RWPE2 (cell line): ENCODE measurements around the gene APBA1.

Experiments
- ATAC-seq: fragments of 200-7000 bp; cut with Tn5 transposase; 3 replicates; pipeline ENCODE4 v1.9.1; 2021; ENCODE audit warnings: low read depth
- DNase-seq: peaks from one replicate; pipeline ENCODE4 v3.0.0-alpha.2; 2020; ENCODE audit warnings: low spot score
- H3K27ac ChIP-seq: fragments of 450-650 bp; 2 replicates; pipeline ENCODE4 v1.5.1; 2017; ENCODE audit warnings: mild to moderate bottlenecking; ENCODE audit not compliant: poor library complexity, severe bottlenecking
- H3K27me3 ChIP-seq: fragments of 250-450 bp; sonication (Bioruptor Pico); 2 replicates; pipeline ENCODE4 v1.5.1; 2021; ENCODE audit warnings: mild to moderate bottlenecking, moderate library complexity; ENCODE audit not compliant: insufficient read depth, poor library complexity, severe bottlenecking
- H3K36me3 ChIP-seq: fragments of 250-450 bp; sonication (Bioruptor Pico); 2 replicates; pipeline ENCODE4 v1.5.1; 2020; ENCODE audit warnings: low read depth, mild to moderate bottlenecking, moderate library complexity
- H3K4me1 ChIP-seq: fragments of 250-450 bp; sonication (Bioruptor Pico); 2 replicates; pipeline ENCODE4 v1.5.1; 2021; ENCODE audit warnings: mild to moderate bottlenecking, moderate library complexity; ENCODE audit not compliant: insufficient read depth, poor library complexity, severe bottlenecking
- H3K4me3 ChIP-seq: fragments of 250-450 bp; sonication (Bioruptor Pico); 2 replicates; pipeline ENCODE4 v1.5.1; 2021; ENCODE audit warnings: mild to moderate bottlenecking, moderate library complexity; ENCODE audit not compliant: severe bottlenecking
- H3K9me3 ChIP-seq: fragments of 250-450 bp; sonication (Bioruptor Pico); 2 replicates; pipeline ENCODE4 v1.5.1; 2021; ENCODE audit warnings: mild to moderate bottlenecking, moderate library complexity; ENCODE audit not compliant: severe bottlenecking
- TF ChIP-seq, protein P1 (sequence below): fragments of 450-650 bp; IDR thresholded peaks from one replicate; pipeline ENCODE4 v1.5.1; 2017; ENCODE audit warnings: mild to moderate bottlenecking, moderate library complexity; ENCODE audit not compliant: poor library complexity, severe bottlenecking

The APBA1 gene

DNA sequence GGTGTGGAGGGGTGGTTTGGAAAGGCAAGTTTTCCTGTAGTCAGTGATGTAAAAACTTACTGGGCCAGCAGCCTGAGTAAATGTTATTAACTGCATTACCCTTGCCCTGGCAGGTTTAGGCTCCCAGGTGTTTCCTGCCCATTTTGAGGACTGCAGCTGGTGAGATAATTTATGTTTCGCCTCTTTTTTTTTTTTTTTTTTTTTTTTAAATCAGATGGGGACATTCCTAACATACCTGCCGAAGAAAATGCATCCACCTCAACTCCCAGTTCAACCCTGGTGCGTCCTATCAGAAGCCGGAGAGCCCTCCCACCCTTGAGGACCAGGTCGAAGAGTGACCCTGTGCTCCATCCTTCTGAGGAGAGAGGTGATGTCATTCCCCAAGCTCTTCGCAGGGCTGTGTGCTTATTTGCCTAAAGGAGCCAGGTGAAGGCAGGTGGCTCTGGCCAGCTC lies 286.6 kb downstream of the APBA1 start:
- Histone ChIP-seq H3K4me1 (no peaks in the 10 kb centered on the region), H3K4me3 (no peak overlapping the region), H3K27me3 (no peaks in the 10 kb centered on the region), H3K36me3 (no peaks in the 10 kb centered on the region), H3K27ac (no peak overlapping the region), H3K9me3 (no peaks in the 10 kb centered on the region)
- ATAC-seq (peak; percentile 51; the same call in 2 of the 3 replicates), DNase-seq (no peak)
- TF ChIP-seq, protein P1, sequence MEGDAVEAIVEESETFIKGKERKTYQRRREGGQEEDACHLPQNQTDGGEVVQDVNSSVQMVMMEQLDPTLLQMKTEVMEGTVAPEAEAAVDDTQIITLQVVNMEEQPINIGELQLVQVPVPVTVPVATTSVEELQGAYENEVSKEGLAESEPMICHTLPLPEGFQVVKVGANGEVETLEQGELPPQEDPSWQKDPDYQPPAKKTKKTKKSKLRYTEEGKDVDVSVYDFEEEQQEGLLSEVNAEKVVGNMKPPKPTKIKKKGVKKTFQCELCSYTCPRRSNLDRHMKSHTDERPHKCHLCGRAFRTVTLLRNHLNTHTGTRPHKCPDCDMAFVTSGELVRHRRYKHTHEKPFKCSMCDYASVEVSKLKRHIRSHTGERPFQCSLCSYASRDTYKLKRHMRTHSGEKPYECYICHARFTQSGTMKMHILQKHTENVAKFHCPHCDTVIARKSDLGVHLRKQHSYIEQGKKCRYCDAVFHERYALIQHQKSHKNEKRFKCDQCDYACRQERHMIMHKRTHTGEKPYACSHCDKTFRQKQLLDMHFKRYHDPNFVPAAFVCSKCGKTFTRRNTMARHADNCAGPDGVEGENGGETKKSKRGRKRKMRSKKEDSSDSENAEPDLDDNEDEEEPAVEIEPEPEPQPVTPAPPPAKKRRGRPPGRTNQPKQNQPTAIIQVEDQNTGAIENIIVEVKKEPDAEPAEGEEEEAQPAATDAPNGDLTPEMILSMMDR: no peak

DNA sequence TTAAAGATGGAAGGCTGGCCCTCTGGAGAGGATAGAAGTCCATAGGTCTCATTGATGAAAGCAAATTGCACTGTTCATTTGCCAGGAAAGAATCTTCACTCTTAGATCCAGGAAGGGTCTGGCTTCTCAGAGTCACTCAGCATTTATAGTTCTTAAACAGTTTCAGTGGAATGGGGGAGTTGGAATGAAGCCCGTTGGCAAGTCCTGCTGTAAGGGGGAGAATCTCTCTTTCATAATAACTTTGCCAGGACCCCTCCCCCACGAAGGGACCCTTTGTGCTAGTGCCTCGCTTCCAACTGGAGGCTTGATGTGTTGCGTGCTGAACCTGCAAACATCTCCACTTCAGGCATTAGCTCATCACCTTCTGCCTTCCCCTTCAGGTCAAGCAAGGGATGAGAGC lies 290.0 kb downstream of the APBA1 start:
- H3K4me1 ChIP-seq: peaks cover 15% of the 10 kb centered on the region
- no peak for ATAC-seq
- no peak overlapping the region for H3K27ac ChIP-seq
- TF ChIP-seq, protein P1: no peak
- DNase-seq: no peak
- H3K4me3 ChIP-seq: no peak overlapping the region
- H3K9me3 ChIP-seq: no peaks in the 10 kb centered on the region
- H3K27me3 ChIP-seq: no peaks in the 10 kb centered on the region
- H3K36me3 ChIP-seq: no peaks in the 10 kb centered on the region

DNA sequence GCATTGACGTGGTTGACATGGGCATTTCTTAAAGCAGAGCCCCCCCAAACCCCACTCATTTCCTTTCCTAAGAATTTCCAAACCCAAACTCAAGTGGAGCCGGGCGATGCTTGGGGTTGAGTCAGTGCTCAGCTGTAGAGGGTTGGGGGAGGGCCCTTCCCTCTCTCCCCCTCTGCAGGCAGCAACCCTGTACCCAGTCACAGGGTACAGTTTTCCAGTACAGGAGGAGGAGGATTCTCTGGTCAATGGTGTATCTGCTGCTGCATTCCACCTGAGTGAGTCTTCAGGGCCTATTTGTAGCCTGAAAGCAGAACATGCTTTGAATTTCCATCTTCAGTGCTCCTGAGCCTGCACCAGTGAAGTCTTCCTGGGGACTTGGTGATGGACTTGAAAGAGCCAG lies 291.4 kb downstream of the APBA1 start:
- H3K9me3 ChIP-seq: no peaks in the 10 kb centered on the region
- DNase-seq (no peak), ATAC-seq (peak; percentile 45; the same call in 1 of the 3 replicates)
- H3K27ac ChIP-seq: no peak overlapping the region
- peaks cover 15% of the 10 kb centered on the region for H3K4me1 ChIP-seq
- TF ChIP-seq, protein P1: no peak
- H3K27me3 ChIP-seq: no peaks in the 10 kb centered on the region
- H3K36me3 ChIP-seq: no peaks in the 10 kb centered on the region
- H3K4me3 ChIP-seq: no peak overlapping the region

DNA sequence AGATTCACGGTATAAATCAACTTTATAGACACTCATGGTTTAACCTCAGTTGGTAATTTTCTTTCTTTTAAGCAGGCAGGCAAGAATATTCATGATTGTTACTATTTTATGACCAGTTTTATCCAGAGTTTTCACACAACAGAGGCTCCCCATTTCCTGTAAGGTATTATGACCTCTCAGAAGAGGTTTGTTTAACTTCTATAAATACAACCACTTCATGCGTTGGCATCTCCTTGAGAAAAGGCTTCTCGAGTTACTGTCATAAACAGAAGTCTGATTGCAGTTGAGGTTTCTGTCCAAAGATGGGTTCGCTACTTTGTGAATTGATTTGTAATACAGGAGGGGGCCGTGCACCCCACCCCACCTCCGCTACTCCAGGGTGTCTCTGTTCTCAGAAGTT lies 291.9 kb downstream of the APBA1 start:
- DNase-seq (no peak), ATAC-seq (no peak)
- Histone ChIP-seq H3K4me3 (no peak overlapping the region), H3K27ac (peak overlapping the region; percentile 30), H3K4me1 (peaks cover 15% of the 10 kb centered on the region), H3K9me3 (no peaks in the 10 kb centered on the region), H3K36me3 (no peaks in the 10 kb centered on the region), H3K27me3 (no peaks in the 10 kb centered on the region)
- TF ChIP-seq, protein P1: no peak

DNA sequence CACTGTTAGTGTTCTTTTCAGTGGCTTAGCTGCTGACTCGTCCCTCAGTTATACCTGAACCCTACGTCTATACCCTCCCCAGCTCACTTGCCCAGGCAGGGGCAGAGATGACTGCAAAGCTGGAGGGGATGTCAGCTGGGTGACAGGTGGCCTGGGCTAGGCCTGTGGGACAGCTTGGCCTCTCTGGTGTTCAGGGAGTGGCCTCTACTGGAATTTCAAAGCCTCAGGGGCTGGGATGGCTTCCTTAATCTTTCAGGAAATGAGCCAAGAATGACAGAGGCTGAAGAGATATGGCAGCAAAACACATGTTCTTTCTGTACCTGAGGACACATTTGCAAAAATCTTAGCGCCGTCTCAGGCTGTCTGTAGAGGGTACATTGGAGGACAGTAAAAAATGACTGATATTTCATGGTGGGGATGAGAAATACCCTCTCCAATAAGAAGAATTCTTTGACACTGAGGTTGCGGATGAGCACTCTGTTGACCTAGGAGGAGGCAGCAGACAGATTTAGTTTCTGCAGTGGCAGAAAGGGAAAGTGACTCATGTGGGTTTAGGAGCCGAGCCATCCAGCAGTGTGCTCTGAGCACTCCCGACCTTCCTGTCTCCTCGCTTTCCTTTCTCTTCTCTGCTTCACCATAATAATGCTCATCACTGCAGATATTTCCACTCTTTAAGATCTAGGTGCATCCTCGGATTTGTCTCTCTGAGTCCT lies 292.7 kb downstream of the APBA1 start:
- Histone ChIP-seq H3K4me3 (no peak overlapping the region), H3K9me3 (no peaks in the 10 kb centered on the region), H3K27me3 (no peaks in the 10 kb centered on the region), H3K4me1 (peaks cover 15% of the 10 kb centered on the region), H3K36me3 (no peaks in the 10 kb centered on the region), H3K27ac (peak overlapping the region; percentile 30)
- peak; percentile 82 for ATAC-seq
- TF ChIP-seq, protein P1: no peak
- no peak for DNase-seq
